GM12801 (cell line): Measurements from ENCODE around the gene ZBTB18.

Experiments used
- TF ChIP-seq, protein P1 (sequence below): IDR thresholded peaks from one replicate; pipeline ENCODE4 v1.5.1; 2011; ENCODE audit warnings: control low read depth; ENCODE audit not compliant: insufficient read length; ENCODE audit errors: extremely low read depth

ZBTB18 gene

GRCh38 chr1:244042293-244042692 is 8.8 kb upstream of the ZBTB18 start:
- TF ChIP-seq, protein P1, sequence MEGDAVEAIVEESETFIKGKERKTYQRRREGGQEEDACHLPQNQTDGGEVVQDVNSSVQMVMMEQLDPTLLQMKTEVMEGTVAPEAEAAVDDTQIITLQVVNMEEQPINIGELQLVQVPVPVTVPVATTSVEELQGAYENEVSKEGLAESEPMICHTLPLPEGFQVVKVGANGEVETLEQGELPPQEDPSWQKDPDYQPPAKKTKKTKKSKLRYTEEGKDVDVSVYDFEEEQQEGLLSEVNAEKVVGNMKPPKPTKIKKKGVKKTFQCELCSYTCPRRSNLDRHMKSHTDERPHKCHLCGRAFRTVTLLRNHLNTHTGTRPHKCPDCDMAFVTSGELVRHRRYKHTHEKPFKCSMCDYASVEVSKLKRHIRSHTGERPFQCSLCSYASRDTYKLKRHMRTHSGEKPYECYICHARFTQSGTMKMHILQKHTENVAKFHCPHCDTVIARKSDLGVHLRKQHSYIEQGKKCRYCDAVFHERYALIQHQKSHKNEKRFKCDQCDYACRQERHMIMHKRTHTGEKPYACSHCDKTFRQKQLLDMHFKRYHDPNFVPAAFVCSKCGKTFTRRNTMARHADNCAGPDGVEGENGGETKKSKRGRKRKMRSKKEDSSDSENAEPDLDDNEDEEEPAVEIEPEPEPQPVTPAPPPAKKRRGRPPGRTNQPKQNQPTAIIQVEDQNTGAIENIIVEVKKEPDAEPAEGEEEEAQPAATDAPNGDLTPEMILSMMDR, result no peak

DNA sequence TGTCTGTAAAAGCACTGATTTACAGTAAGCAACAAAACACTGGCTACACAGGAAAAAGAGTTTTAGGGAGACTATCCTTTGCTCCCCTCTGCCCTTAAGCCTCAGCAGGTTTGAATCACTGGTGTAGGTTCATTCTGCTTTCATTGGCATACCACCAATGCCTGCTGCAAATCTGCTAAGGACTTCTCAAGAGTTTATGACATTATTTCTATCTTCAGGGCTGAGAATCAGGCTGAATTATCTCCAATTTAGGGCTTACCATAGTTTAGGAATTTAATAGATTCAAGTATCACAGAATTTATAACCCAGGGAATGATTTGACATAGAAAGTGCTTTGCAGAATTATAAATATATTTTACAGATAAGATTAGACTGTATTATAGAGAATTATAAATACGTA is 6.7 kb upstream of the ZBTB18 start:
- TF ChIP-seq, protein P1, result no peak

GRCh38 chr1:244046907-244047611 is 4.0 kb upstream of the ZBTB18 start:
- TF ChIP-seq, protein P1, result no peak

GRCh38 chr1:244047621-244048255 is 3.3 kb upstream of the ZBTB18 start:
- TF ChIP-seq, protein P1, result no peak

DNA sequence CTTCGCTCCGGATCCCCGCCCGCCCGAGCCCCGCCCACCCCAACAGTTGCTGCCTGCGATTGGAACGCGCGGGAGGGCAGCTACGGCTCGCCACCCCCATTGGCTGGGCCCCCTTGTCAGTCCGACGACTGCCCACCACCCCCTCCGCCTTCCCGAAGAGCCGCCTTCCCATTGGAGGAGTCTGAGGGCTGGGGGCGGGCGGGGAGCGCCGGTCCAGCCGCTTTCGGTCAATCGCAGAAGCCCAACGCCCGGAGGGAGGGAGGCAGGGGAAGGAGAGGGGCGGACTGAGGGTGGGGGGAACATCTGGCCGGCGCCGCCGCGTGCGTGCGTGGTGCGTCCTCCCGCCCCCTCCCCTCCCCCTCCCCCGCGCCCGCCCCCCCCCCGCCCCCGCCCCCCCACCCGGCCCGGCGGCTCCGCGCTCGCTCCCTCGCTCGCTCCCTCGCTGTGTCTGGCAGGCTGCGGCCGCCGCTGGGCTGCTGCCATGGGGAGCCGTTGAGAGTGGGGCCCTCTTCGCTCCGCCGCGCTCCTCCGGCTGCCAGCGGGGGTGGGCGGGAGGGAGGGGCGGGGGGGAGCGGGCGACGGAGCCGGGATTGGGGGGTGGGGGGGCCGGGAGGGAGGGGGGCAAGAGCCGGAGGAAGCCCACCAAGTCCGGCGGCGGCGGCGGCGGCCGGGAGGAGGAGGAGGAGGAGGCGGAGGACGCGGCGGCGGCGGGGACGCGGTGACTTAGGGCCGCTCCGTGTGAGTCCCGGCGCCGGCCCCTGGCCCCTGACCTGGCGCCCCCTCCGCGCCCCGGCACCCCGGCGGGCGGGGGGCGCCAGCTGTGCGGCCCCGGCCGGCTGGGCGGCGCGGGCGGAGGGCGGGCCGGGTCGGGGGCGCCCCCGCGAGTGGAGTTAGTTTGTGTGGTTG is 2.6 kb upstream of the ZBTB18 start:
- TF ChIP-seq, protein P1, result no peak

GRCh38 chr1:244049162-244050013 is 1.7 kb upstream of the ZBTB18 start:
- TF ChIP-seq, protein P1, result no peak
